ENCODE results near the gene CIDEA. TPM values are rescaled to one million over a fixed set of nuclear protein-coding genes. Genes with fewer than 3 reads are reported as not detected.

The CIDEA gene
- total and polyA plus RNA-seq, 9 of the 15 experiments (the other 6 are each of a cell fraction or from before 2014, with no cell fraction given) = not detected

DNA sequence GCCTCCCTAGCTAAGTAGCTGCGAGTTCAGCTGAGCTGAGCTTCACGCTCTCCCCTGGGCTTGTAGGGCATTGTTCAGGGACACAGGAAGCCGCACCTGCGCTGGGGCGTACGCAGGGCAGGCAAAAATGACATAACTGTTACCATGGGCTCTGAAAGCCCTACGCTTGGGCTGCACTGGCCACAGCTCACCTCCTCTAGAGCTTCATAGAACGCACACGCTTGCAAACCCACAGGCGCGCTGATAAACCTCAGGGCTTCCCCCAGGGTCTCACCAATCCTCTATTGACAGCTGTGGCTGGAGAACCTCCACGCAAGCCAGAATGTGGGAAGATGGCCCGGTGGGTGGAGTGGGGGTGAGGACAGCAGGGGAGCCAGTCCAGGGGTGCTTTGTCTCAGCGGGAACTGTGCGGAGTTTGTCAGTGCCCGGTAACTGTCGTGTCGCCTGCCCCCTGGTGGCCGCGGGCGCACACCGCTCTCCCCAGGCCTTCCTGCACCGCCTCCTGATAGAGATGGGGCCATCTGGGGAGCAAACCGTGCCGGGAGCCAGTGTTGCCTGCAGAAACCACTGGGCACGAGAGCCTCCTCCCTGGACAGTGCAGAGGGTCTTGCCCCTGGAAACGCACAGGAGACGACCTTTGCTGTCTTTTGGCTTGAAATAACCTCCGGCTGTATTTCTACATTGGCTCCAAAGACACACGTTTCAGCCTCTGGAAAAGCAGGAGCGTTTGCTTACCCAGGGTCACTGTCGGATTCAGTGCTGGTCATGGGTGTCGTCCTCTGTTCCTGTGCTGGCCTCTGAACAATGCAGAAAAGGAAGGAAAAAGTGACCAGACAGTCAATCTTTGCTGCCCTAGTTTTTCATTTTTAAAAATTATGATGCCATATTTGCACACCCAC is 17.0 kb upstream of the CIDEA start (continued):
- TF ChIP-seq RAD21 (CRISPR knock-in tag; conservative IDR thresholded peaks at IDR 0.05 in 1 of 2, IDR thresholded peaks at IDR 0.05 in 1 of 2) = peak; percentile 83 to 92
- TF ChIP-seq MXI1 (IDR thresholded peaks at IDR 0.05; ENCODE audit: low read depth, low read length) = no peak
- TF ChIP-seq, protein P1, sequence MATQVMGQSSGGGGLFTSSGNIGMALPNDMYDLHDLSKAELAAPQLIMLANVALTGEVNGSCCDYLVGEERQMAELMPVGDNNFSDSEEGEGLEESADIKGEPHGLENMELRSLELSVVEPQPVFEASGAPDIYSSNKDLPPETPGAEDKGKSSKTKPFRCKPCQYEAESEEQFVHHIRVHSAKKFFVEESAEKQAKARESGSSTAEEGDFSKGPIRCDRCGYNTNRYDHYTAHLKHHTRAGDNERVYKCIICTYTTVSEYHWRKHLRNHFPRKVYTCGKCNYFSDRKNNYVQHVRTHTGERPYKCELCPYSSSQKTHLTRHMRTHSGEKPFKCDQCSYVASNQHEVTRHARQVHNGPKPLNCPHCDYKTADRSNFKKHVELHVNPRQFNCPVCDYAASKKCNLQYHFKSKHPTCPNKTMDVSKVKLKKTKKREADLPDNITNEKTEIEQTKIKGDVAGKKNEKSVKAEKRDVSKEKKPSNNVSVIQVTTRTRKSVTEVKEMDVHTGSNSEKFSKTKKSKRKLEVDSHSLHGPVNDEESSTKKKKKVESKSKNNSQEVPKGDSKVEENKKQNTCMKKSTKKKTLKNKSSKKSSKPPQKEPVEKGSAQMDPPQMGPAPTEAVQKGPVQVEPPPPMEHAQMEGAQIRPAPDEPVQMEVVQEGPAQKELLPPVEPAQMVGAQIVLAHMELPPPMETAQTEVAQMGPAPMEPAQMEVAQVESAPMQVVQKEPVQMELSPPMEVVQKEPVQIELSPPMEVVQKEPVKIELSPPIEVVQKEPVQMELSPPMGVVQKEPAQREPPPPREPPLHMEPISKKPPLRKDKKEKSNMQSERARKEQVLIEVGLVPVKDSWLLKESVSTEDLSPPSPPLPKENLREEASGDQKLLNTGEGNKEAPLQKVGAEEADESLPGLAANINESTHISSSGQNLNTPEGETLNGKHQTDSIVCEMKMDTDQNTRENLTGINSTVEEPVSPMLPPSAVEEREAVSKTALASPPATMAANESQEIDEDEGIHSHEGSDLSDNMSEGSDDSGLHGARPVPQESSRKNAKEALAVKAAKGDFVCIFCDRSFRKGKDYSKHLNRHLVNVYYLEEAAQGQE (IDR thresholded peaks at IDR 0.05; ENCODE audit: borderline replicate concordance) = peak; percentile 83
- TF ChIP-seq, protein P1 (CRISPR knock-in tag; IDR thresholded peaks at IDR 0.05; ENCODE audit: low read depth) = no peak
- peak in 1 of 2 experiments; percentile 14 for TF ChIP-seq E2F6 (IDR thresholded peaks at IDR 0.05; ENCODE audit: borderline replicate concordance in 1 of 2, extremely low read depth in 1 of 2, insufficient read depth in 1 of 2, insufficient read length in 1 of 2, low read depth in 1 of 2, low read length in 1 of 2, poor library complexity in 1 of 2, severe bottlenecking in 1 of 2)
- TF ChIP-seq NR3C1 (CRISPR knock-in tag; IDR thresholded peaks at IDR 0.05) = no peak
- TF ChIP-seq ATF1 (CRISPR knock-in tag; IDR thresholded peaks at IDR 0.05) = no peak
- 0 out of 2 replicates have a peak, but pooled peaks have one; percentile 15 for TF ChIP-seq ATF1 (tag; IDR thresholded peaks at IDR 0.05)
- TF ChIP-seq, protein P2, sequence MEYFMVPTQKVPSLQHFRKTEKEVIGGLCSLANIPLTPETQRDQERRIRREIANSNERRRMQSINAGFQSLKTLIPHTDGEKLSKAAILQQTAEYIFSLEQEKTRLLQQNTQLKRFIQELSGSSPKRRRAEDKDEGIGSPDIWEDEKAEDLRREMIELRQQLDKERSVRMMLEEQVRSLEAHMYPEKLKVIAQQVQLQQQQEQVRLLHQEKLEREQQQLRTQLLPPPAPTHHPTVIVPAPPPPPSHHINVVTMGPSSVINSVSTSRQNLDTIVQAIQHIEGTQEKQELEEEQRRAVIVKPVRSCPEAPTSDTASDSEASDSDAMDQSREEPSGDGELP (CRISPR knock-in tag; IDR thresholded peaks at IDR 0.05; ENCODE audit: borderline replicate concordance) = peak; percentile 23; the same call in 1 of the 2 replicates
- TF ChIP-seq XRCC5 (IDR thresholded peaks at IDR 0.05; ENCODE audit: low read depth, low read length) = 0 out of 2 replicates have a peak, but pooled peaks have one; percentile 23
- TF ChIP-seq BRD4 (IDR thresholded peaks at IDR 0.05) = no peak
- no peak for TF ChIP-seq ZFP36 (IDR thresholded peaks at IDR 0.05; ENCODE audit: low read depth, low read length, partially characterized antibody)
- TF ChIP-seq MYC (IDR thresholded peaks at IDR 0.05; ENCODE audit: low read depth, low read length) = 0 out of 2 replicates have a peak, but pooled peaks have one; percentile 28
- no peak for TF ChIP-seq MYC (CRISPR knock-in tag; IDR thresholded peaks at IDR 0.05; ENCODE audit: borderline replicate concordance, low read depth)
- TF ChIP-seq MTA3 (IDR thresholded peaks at IDR 0.05; ENCODE audit: borderline replicate concordance) = 0 out of 2 replicates have a peak, but pooled peaks have one; percentile 29
- no peak for TF ChIP-seq PTTG1 (tag; IDR thresholded peaks at IDR 0.05; ENCODE audit: low read depth)
- no peak for TF ChIP-seq RBM25 (IDR thresholded peaks at IDR 0.05; ENCODE audit: low read depth, low read length, severe bottlenecking)

Measured in K562 (cell line).